GM23338 (cell line): ENCODE results near the gene IL5RA. TPM values are rescaled to one million over a fixed set of nuclear protein-coding genes. Genes with fewer than 3 reads are reported as not detected.
A peak's percentile ranks its signal among the peaks of the same experiment; 100 is the strongest.

Experiments
- ATAC-seq: fragments of 200-7000 bp; cut with Tn5 transposase; 3 replicates; pipeline ENCODE4 v1.9.1; 2020
- DNase-seq: peaks from one replicate; pipeline ENCODE4 v3.0.0-alpha.2; 2015; ENCODE audit warnings: low spot score
- H2AFZ ChIP-seq: fragments of 200-600 bp; sonication (generic); 2 replicates; pipeline ENCODE4 v1.8.0; 2016; ENCODE audit warnings: antibody characterized with exemption, mild to moderate bottlenecking, moderate library complexity
- H3F3A ChIP-seq: fragments of 200-600 bp; sonication (generic); replicated peaks from 2 replicates; pipeline ENCODE4 v1.8.0; 2017; ENCODE audit warnings: antibody characterized with exemption, mixed run types, low read depth
- H3K27ac ChIP-seq: fragments of 200-600 bp; sonication (generic); 2 replicates; pipeline ENCODE4 v1.6.1; 2016; ENCODE audit warnings: low read depth
- H3K27me3 ChIP-seq: fragments of 200-600 bp; sonication (generic); 2 replicates; pipeline ENCODE4 v1.8.0; 2016; ENCODE audit warnings: mild to moderate bottlenecking, mixed run types, moderate library complexity; ENCODE audit not compliant: insufficient read depth
- H3K36me3 ChIP-seq: fragments of 200-600 bp; sonication (generic); 2 replicates; pipeline ENCODE4 v1.8.0; 2016; ENCODE audit warnings: mild to moderate bottlenecking; ENCODE audit not compliant: insufficient read depth
- H3K4me1 ChIP-seq: fragments of 200-600 bp; sonication (generic); 2 replicates; pipeline ENCODE4 v1.8.0; 2016; ENCODE audit warnings: mild to moderate bottlenecking, moderate library complexity; ENCODE audit not compliant: insufficient read depth
- H3K4me2 ChIP-seq: fragments of 200-600 bp; sonication (generic); 2 replicates; pipeline ENCODE4 v1.7.1; 2017; ENCODE audit warnings: mixed run types
- H3K4me3 ChIP-seq: fragments of 200-600 bp; sonication (generic); 2 replicates; pipeline ENCODE4 v1.6.1; 2016; ENCODE audit warnings: mixed run types
- H3K79me2 ChIP-seq: fragments of 200-600 bp; sonication (generic); replicated peaks from 2 replicates; pipeline ENCODE4 v1.8.0; 2017; ENCODE audit warnings: mild to moderate bottlenecking; ENCODE audit not compliant: insufficient read depth
- H3K9me2 ChIP-seq: fragments of 200-600 bp; sonication (generic); 2 replicates; pipeline ENCODE4 v1.8.0; 2017; ENCODE audit not compliant: insufficient read depth
- H4K20me1 ChIP-seq: fragments of 200-600 bp; sonication (generic); replicated peaks from 2 replicates; pipeline ENCODE4 v1.8.0; 2017; ENCODE audit warnings: mild to moderate bottlenecking; ENCODE audit not compliant: insufficient read depth
- H3K27ac Mint-ChIP-seq: 2 replicates; pipeline ENCODE4 v1.8.0; 2020; ENCODE audit warnings: inconsistent platforms, mild to moderate bottlenecking, moderate library complexity, mixed read lengths
- H3K27me3 Mint-ChIP-seq: 3 replicates; pipeline ENCODE4 v1.8.0; 2022; ENCODE audit warnings: low read depth, mild to moderate bottlenecking, moderate library complexity, mixed read lengths, inconsistent platforms; ENCODE audit not compliant: insufficient read depth, poor library complexity
- H3K36me3 Mint-ChIP-seq: 3 replicates; pipeline ENCODE4 v1.8.0; 2021; ENCODE audit warnings: low read depth, mild to moderate bottlenecking, inconsistent platforms, moderate library complexity, mixed read lengths
- H3K4me1 Mint-ChIP-seq: 3 replicates; pipeline ENCODE4 v1.8.0; 2020; ENCODE audit warnings: mild to moderate bottlenecking, inconsistent platforms, mixed read lengths
- H3K4me3 Mint-ChIP-seq: 3 replicates; pipeline ENCODE4 v1.8.0; 2021; ENCODE audit warnings: moderate library complexity, mild to moderate bottlenecking, inconsistent platforms, mixed read lengths
- H3K9me3 Mint-ChIP-seq: 3 replicates; pipeline ENCODE4 v1.8.0; 2020; ENCODE audit warnings: moderate library complexity, mild to moderate bottlenecking, inconsistent platforms, mixed read lengths
- EZH2phosphoT487 ChIP-seq: fragments of 200-600 bp; sonication (generic); IDR thresholded peaks from one replicate; pipeline ENCODE4 v1.8.1; 2018; ENCODE audit warnings: antibody characterized with exemption; ENCODE audit not compliant: unreplicated experiment
- STAT1 ChIP-seq: IDR thresholded peaks from one replicate; pipeline ENCODE4 v1.6.1; 2016; ENCODE audit warnings: antibody characterized with exemption; ENCODE audit not compliant: unreplicated experiment
- ZNF114 ChIP-seq: fragments of 250-450 bp; sonication (Bioruptor Pico); IDR thresholded peaks from 2 replicates; pipeline ENCODE4 v1.5.0; 2020; ENCODE audit warnings: mild to moderate bottlenecking, moderate library complexity
- ZNF462 ChIP-seq: fragments of 250-450 bp; sonication (Bioruptor Pico); IDR thresholded peaks from 2 replicates; pipeline ENCODE4 v1.5.0; 2020; ENCODE audit warnings: mild to moderate bottlenecking, moderate library complexity
- polyA plus RNA-seq: library from polyadenylated mRNA; unstranded; fragments of >200 nt; fragmentation: Nextera tagmentation; extraction: Ambion mirVana; gene quantifications from 2 replicates; pipeline ENCODE4 v1.2.1, GENCODE V29; 2016
- total RNA-seq: library from RNA; depleted of rRNA; stranded (reverse); fragments of >200 nt; shearing (Covaris generic); gene quantifications from 2 replicates; pipeline ENCODE4 v1.2.3, GENCODE V29; 2014

IL5RA gene
- total and polyA plus RNA-seq, 2 experiments from 2014 or later, result 0.31 TPM; not detected in 1

- H3K9me3 Mint-ChIP-seq, result peaks cover 97% of the 10 kb centered on the region
- H3K4me3 Mint-ChIP-seq, result no peak overlapping the region
- peak overlapping the region; percentile 56 for H2AFZ ChIP-seq
- H3K36me3 Mint-ChIP-seq, result peaks cover 35% of the 10 kb centered on the region
- DNase-seq (no peak), ATAC-seq (no peak)
- no peaks in the 10 kb centered on the region for H3K9me2 ChIP-seq
- no peaks in the 10 kb centered on the region for H3K36me3 ChIP-seq
- H3K27me3 ChIP-seq, result no peaks in the 10 kb centered on the region
- no peaks in the 10 kb centered on the region for H3K79me2 ChIP-seq
- no peaks in the 10 kb centered on the region for H3K4me1 Mint-ChIP-seq
- no peaks in the 10 kb centered on the region for H3F3A ChIP-seq
- H3K27me3 Mint-ChIP-seq, result no peaks in the 10 kb centered on the region
- TF ChIP-seq EZH2phosphoT487, result no peak
- H3K4me3 ChIP-seq, result no peak overlapping the region
- H3K27ac ChIP-seq, result no peak overlapping the region
- peaks cover 32% of the 10 kb centered on the region for H3K4me1 ChIP-seq
- H3K27ac Mint-ChIP-seq, result no peak overlapping the region
- peak overlapping the region; percentile 48; the same call in 1 of the 2 replicates for H3K4me2 ChIP-seq
- no peaks in the 10 kb centered on the region for H4K20me1 ChIP-seq
These were observed 27.8 kb downstream of the IL5RA start for GRCh38 chr3:3082234-3082924.

- H3K79me2 ChIP-seq, result no peaks in the 10 kb centered on the region
- H3F3A ChIP-seq, result no peaks in the 10 kb centered on the region
- no peaks in the 10 kb centered on the region for H3K9me2 ChIP-seq
- no peak overlapping the region for H3K4me3 ChIP-seq
- peak overlapping the region; percentile 54 for H3K4me2 ChIP-seq
- H2AFZ ChIP-seq, result no peak overlapping the region
- peaks cover 33% of the 10 kb centered on the region for H3K36me3 Mint-ChIP-seq
- H3K36me3 ChIP-seq, result no peaks in the 10 kb centered on the region
- no peak overlapping the region; the same call in 1 of the 2 replicates for H3K27ac ChIP-seq
- ATAC-seq (no peak), DNase-seq (no peak)
- no peaks in the 10 kb centered on the region for H4K20me1 ChIP-seq
- peaks cover 32% of the 10 kb centered on the region for H3K4me1 ChIP-seq
- TF ChIP-seq ZNF462 (CRISPR knock-in tag), result no peak
- TF ChIP-seq EZH2phosphoT487, result no peak
- TF ChIP-seq ZNF114 (CRISPR knock-in tag), result no peak
- no peak for TF ChIP-seq STAT1
- H3K4me3 Mint-ChIP-seq, result no peak overlapping the region
- H3K27ac Mint-ChIP-seq, result no peak overlapping the region
- H3K4me1 Mint-ChIP-seq, result no peaks in the 10 kb centered on the region
- H3K27me3 ChIP-seq, result no peaks in the 10 kb centered on the region
- peaks cover 97% of the 10 kb centered on the region for H3K9me3 Mint-ChIP-seq
- H3K27me3 Mint-ChIP-seq, result no peaks in the 10 kb centered on the region
These were observed 28.6 kb downstream of the IL5RA start for GRCh38 chr3:3081381-3082233.
